HepG2 (cell line): ENCODE results near the gene CH25H. TPM values are rescaled to one million over a fixed set of nuclear protein-coding genes. Genes with fewer than 3 reads are reported as not detected.

Experiments used
- ATAC-seq: fragments of 200-7000 bp; cut with Tn5 transposase; 3 replicates; pipeline ENCODE4 v1.9.1; 2020; ENCODE audit warnings: mild to moderate bottlenecking, moderate library complexity
- BruUV-seq: library from RNA; stranded (reverse); fragments of 400-500 nt; replicated peaks from 2 replicates; lab custom pipeline; 2021; lab: Mats Ljungman, UMichigan
- CTCF ChIA-PET: fragments of 300-600 bp; formaldehyde crosslinking; extraction: SDS; loops from one replicate; lab custom pipeline; 2021; ENCODE audit warnings: low total read pairs, inconsistent platforms, low intra/inter-chr PET ratio; lab: Yijun Ruan, JAX
- POLR2A ChIA-PET: fragments of 350-600 bp; sonication (Branson Sonifier 250); formaldehyde crosslinking; loops from one replicate; lab custom pipeline; 2020; ENCODE audit warnings: antibody characterized with exemption, inconsistent platforms; lab: Yijun Ruan, JAX
- DNase-seq: peaks from one replicate; pipeline ENCODE4 v3.0.0-alpha.2; 2015; ENCODE audit warnings: low spot score
- FAIRE-seq: peaks from 3 replicates; lab custom pipeline; 2011; peaks lifted over from hg19 to GRCh38; lab: Jason Lieb, UNC
- H2AFZ ChIP-seq: one replicate; pipeline ENCODE4 v1.6.1; 2011; ENCODE audit warnings: low read length, inconsistent platforms
- H3K27ac ChIP-seq: fragments of 300-600 bp; 3 replicates; pipeline ENCODE4 v1.8.0; 2011; ENCODE audit warnings: mixed run types, mild to moderate bottlenecking, mixed read lengths, low read length, inconsistent platforms; ENCODE audit not compliant: insufficient read depth; ENCODE audit errors: extremely low read length
- H3K27me3 ChIP-seq, 2 experiments: fragments of 200-600 bp in 1 of 2; 2 replicates in 1 of 2; 3 replicates in 1 of 2; pipeline versions ENCODE4 v1.6.0 to v1.8.0; 2011; ENCODE audit warnings: low read length in 2 of 2, mild to moderate bottlenecking in 2 of 2, moderate library complexity in 2 of 2, inconsistent platforms in 1 of 2; ENCODE audit not compliant: insufficient read depth in 2 of 2, control insufficient read depth in 1 of 2
- H3K36me3 ChIP-seq, 2 experiments: fragments of 200-600 bp in 1 of 2; replicated peaks in 1 of 2; 2 replicates in 1 of 2; 3 replicates in 1 of 2; pipeline versions ENCODE4 v1.5.1 to v1.8.0; 2011; ENCODE audit warnings: low read length in 2 of 2, inconsistent platforms in 1 of 2; ENCODE audit not compliant: insufficient read depth in 2 of 2, control insufficient read depth in 1 of 2
- H3K4me1 ChIP-seq: 2 replicates; pipeline ENCODE4 v1.5.1; 2012; ENCODE audit warnings: low read length, inconsistent platforms; ENCODE audit not compliant: insufficient read depth
- H3K4me2 ChIP-seq: 2 replicates; pipeline ENCODE4 v1.6.0; 2011; ENCODE audit warnings: low read depth, low read length, inconsistent platforms
- H3K4me3 ChIP-seq, 3 experiments: fragments of 200-600 bp in 1 of 3; sonication (generic), shearing (Covaris generic) in 1 of 3; replicated peaks in 1 of 3; 2 replicates each; pipeline ENCODE4 v1.5.1; 2011 to 2016; ENCODE audit warnings: low read length in 3 of 3, inconsistent platforms in 2 of 3, low read depth in 2 of 3, mild to moderate bottlenecking in 2 of 3, control low read depth in 1 of 3, mixed read lengths in 1 of 3; ENCODE audit not compliant: insufficient read depth in 1 of 3
- H3K79me2 ChIP-seq: one replicate; pipeline ENCODE4 v1.6.1; 2011; ENCODE audit warnings: low read length, inconsistent platforms; ENCODE audit not compliant: insufficient read depth
- H3K9ac ChIP-seq: 2 replicates; pipeline ENCODE4 v1.6.0; 2011; ENCODE audit warnings: mild to moderate bottlenecking, low read depth, low read length, inconsistent platforms; ENCODE audit not compliant: insufficient read depth
- H3K9me3 ChIP-seq: 2 replicates; pipeline ENCODE4 v1.5.1; 2012; ENCODE audit warnings: mild to moderate bottlenecking, low read length
- H4K20me1 ChIP-seq: 2 replicates; pipeline ENCODE4 v1.6.0; 2011; ENCODE audit warnings: inconsistent platforms, mild to moderate bottlenecking, low read length, moderate library complexity; ENCODE audit not compliant: insufficient read depth
- AGO1 ChIP-seq: fragments of 200-400 bp; formaldehyde crosslinking; IDR thresholded peaks from 2 replicates; pipeline ENCODE4 v1.6.1; 2017; ENCODE audit warnings: mild to moderate bottlenecking, low read depth, low read length, moderate library complexity; ENCODE audit not compliant: poor library complexity, severe bottlenecking
- ARNT2 ChIP-seq: sonication (generic); formaldehyde crosslinking; IDR thresholded peaks from 2 replicates; pipeline ENCODE4 v1.8.0; 2022; ENCODE audit warnings: mild to moderate bottlenecking, low read depth, missing genetic modification reagents, moderate library complexity
- GATAD2A ChIP-seq: IDR thresholded peaks from 2 replicates; pipeline ENCODE4 v1.6.1; 2016
- GFI1 ChIP-seq: sonication (generic); formaldehyde crosslinking; IDR thresholded peaks from 2 replicates; pipeline ENCODE4 v1.5.0; 2020; ENCODE audit warnings: missing genetic modification reagents, mild to moderate bottlenecking, borderline replicate concordance
- GTF2F1 ChIP-seq: fragments of 150-350 bp; IDR thresholded peaks from 2 replicates; pipeline ENCODE4 v1.6.1; 2014; ENCODE audit warnings: low read length
- HCFC1 ChIP-seq: fragments of 150-350 bp; IDR thresholded peaks from 2 replicates; pipeline ENCODE4 v1.6.1; 2014; ENCODE audit warnings: low read depth, low read length
- HINFP ChIP-seq: sonication (generic); formaldehyde crosslinking; IDR thresholded peaks from 2 replicates; pipeline ENCODE4 v1.4.0; 2020; ENCODE audit warnings: low read depth, mild to moderate bottlenecking, missing genetic modification reagents
- MAFF ChIP-seq: IDR thresholded peaks from 2 replicates; pipeline ENCODE4 v1.6.1; 2011; ENCODE audit warnings: low read depth, low read length, improper control_type of control experiment
- MED1 ChIP-seq: sonication (generic); formaldehyde crosslinking; IDR thresholded peaks from 2 replicates; pipeline ENCODE4 v1.4.0; 2020; ENCODE audit warnings: missing genetic modification reagents
- MTA3 ChIP-seq: sonication (generic); formaldehyde crosslinking; IDR thresholded peaks from 2 replicates; pipeline ENCODE4 v1.4.0; 2020; ENCODE audit warnings: missing genetic modification reagents
- MTF1 ChIP-seq: sonication (generic); formaldehyde crosslinking; IDR thresholded peaks from 2 replicates; pipeline ENCODE4 v1.5.0; 2020; ENCODE audit warnings: missing genetic modification reagents
- NKX3-1 ChIP-seq: sonication (generic); formaldehyde crosslinking; IDR thresholded peaks from 2 replicates; pipeline ENCODE4 v1.5.0; 2020; ENCODE audit warnings: missing genetic modification reagents
- PHF21A ChIP-seq: sonication (generic); formaldehyde crosslinking; IDR thresholded peaks from 2 replicates; pipeline ENCODE4 v1.5.0; 2020; ENCODE audit warnings: mild to moderate bottlenecking, missing genetic modification reagents
- SPEN ChIP-seq: sonication (generic); formaldehyde crosslinking; IDR thresholded peaks from 2 replicates; pipeline ENCODE4 v1.5.1; 2020; ENCODE audit warnings: low read depth, mild to moderate bottlenecking, missing genetic modification reagents
- TAF1 ChIP-seq: sonication (generic); formaldehyde crosslinking; IDR thresholded peaks from 2 replicates; pipeline ENCODE4 v1.4.0; 2020; ENCODE audit warnings: missing genetic modification reagents
- TAF15 ChIP-seq: fragments of 200-400 bp; formaldehyde crosslinking; IDR thresholded peaks from one replicate; pipeline ENCODE4 v1.6.1; 2018; ENCODE audit warnings: mild to moderate bottlenecking, low read depth, low read length; ENCODE audit not compliant: poor library complexity, severe bottlenecking
- TMF1 ChIP-seq: sonication (generic); formaldehyde crosslinking; IDR thresholded peaks from 2 replicates; pipeline ENCODE4 v1.8.1; 2022; ENCODE audit warnings: low read depth, missing genetic modification reagents
- ZBTB34 ChIP-seq: sonication (generic); formaldehyde crosslinking; IDR thresholded peaks from 2 replicates; pipeline ENCODE4 v1.8.0; 2022; ENCODE audit warnings: mild to moderate bottlenecking, missing genetic modification reagents
- ZBTB43 ChIP-seq: sonication (generic); formaldehyde crosslinking; conservative IDR thresholded peaks from 2 replicates; pipeline ENCODE4 v1.4.0; 2020; ENCODE audit warnings: missing genetic modification reagents
- ZC3H4 ChIP-seq: sonication (generic); formaldehyde crosslinking; IDR thresholded peaks from 2 replicates; pipeline ENCODE4 v1.4.0; 2020; ENCODE audit warnings: missing genetic modification reagents, borderline replicate concordance
- ZNF263 ChIP-seq: sonication (generic); formaldehyde crosslinking; IDR thresholded peaks from 2 replicates; pipeline ENCODE4 v1.4.0; 2020; ENCODE audit warnings: missing genetic modification reagents
- ZNF549 ChIP-seq: sonication (generic); formaldehyde crosslinking; IDR thresholded peaks from 2 replicates; pipeline ENCODE4 v1.5.0; 2020; ENCODE audit warnings: missing genetic modification reagents
- ZNF572 ChIP-seq: sonication (generic); formaldehyde crosslinking; IDR thresholded peaks from 2 replicates; pipeline ENCODE4 v1.5.1; 2020; ENCODE audit warnings: mild to moderate bottlenecking, missing genetic modification reagents
- ZNF615 ChIP-seq: sonication (generic); formaldehyde crosslinking; IDR thresholded peaks from 2 replicates; pipeline ENCODE4 v1.5.0; 2020; ENCODE audit warnings: mild to moderate bottlenecking, missing genetic modification reagents, borderline replicate concordance
- ZNF761 ChIP-seq: sonication (generic); formaldehyde crosslinking; conservative IDR thresholded peaks from 2 replicates; pipeline ENCODE4 v1.4.0; 2020; ENCODE audit warnings: mild to moderate bottlenecking, missing genetic modification reagents
- WGBS: methylation state at CpG from one replicate; pipeline ENCODE4 v1.1.6; 2017; ENCODE audit warnings: low lambda C conversion rate; 5-methylcytosine and 5-hydroxymethylcytosine counted together
- in situ Hi-C: cut with HindIII; loops from 2 replicates; pipeline ENCODE4 v1.10.0; 2017; ENCODE audit warnings: low pct_unique_long_range_greater_than_20kb; ENCODE audit not compliant: extremely low pct_ligation_motif_present
- intact Hi-C: fragments of 100-400 bp; cut with micrococcal nuclease; formaldehyde crosslinking; loops from one replicate; pipeline ENCODE4 v1.10.0; 2022; ENCODE audit not compliant: unreplicated experiment
- polyA plus RNA-seq, 8 experiments: library from polyadenylated mRNA; depleted of rRNA in 3 of 8; stranded (reverse) in 7 of 8; unstranded in 1 of 8; fragments of >200 nt; fragmentation: Illumina TruSeq in 4 of 8; extraction: Trizol in 4 of 8; gene quantifications; 2 replicates each; pipeline versions ENCODE4 v1.2.1 to v1.2.3, GENCODE V29; 2011 to 2016; ENCODE audit warnings: low read depth in 4 of 8, missing spikeins in 1 of 8, mixed read lengths in 1 of 8; ENCODE audit not compliant: insufficient read depth in 1 of 8
- total RNA-seq, 5 experiments: library from RNA; depleted of rRNA; stranded (reverse); fragments of >200 nt; fragmentation: Illumina TruSeq; extraction: Trizol; gene quantifications; 2 replicates each; pipeline ENCODE4 v1.2.3, GENCODE V29; 2016; ENCODE audit warnings: low read depth in 1 of 5

CH25H gene
- total and polyA plus RNA-seq, 2 of the 13 experiments (the other 11 are each of a cell fraction or from before 2014, with no cell fraction given) = not detected

- TF ChIP-seq MTF1 (no peak), ZBTB34 (CRISPR knock-in tag) (no peak), GTF2F1 (no peak), ZC3H4 (CRISPR knock-in tag) (no peak), ZNF572 (CRISPR knock-in tag) (no peak), ZNF761 (no peak), MAFF (no peak), AGO1 (no peak), SPEN (CRISPR knock-in tag) (no peak), TMF1 (CRISPR knock-in tag) (no peak)
These were observed 23.5 kb downstream of the CH25H start (continued) for GRCh38 chr10:89183571-89183970.

GRCh38 chr10:89182894-89183293 is 24.2 kb downstream of the CH25H start:
- Histone ChIP-seq H3K79me2 (no peaks in the 10 kb centered on the region), H3K9me3 (no peaks in the 10 kb centered on the region), H4K20me1 (no peaks in the 10 kb centered on the region), H2AFZ (no peak overlapping the region), H3K4me3 (no peak overlapping the region), H3K27me3 (0 out of 5 replicates have a peak, but pooled peaks cover 0 to 4% of the 10 kb centered on the region in 2 experiments), H3K36me3 (no peaks in the 10 kb centered on the region), H3K4me2 (no peak overlapping the region), H3K27ac (no peak overlapping the region), H3K9ac (no peak overlapping the region), H3K4me1 (no peaks in the 10 kb centered on the region)
- CTCF ChIA-PET = no interaction called here
- intact Hi-C loops (no loop called here), in situ Hi-C loops (no loop called here)
- DNase-seq (no peak), ATAC-seq (no peak), FAIRE-seq (no peak)
- BruUV-seq = no TSS peak
- 3% methylated on average over 2 of the region's 2 CpGs for WGBS
- POLR2A ChIA-PET = no interaction called here
- TF ChIP-seq ARNT2 (CRISPR knock-in tag) = no peak
- no peak for TF ChIP-seq PHF21A (CRISPR knock-in tag)
- TF ChIP-seq TAF15 = no peak
- TF ChIP-seq MTA3 = no peak
- TF ChIP-seq GATAD2A = no peak
- no peak for TF ChIP-seq NKX3-1
- no peak for TF ChIP-seq ZNF615 (CRISPR knock-in tag)
- TF ChIP-seq TAF1 (CRISPR knock-in tag) = no peak
- no peak for TF ChIP-seq HINFP (CRISPR knock-in tag)
- TF ChIP-seq GFI1 = no peak
- no peak for TF ChIP-seq MED1 (CRISPR knock-in tag)
- no peak for TF ChIP-seq HCFC1
- no peak for TF ChIP-seq ZNF263 (CRISPR knock-in tag)
- TF ChIP-seq ZNF549 (CRISPR knock-in tag) = no peak
- no peak for TF ChIP-seq ZBTB43 (CRISPR knock-in tag)
